K562 (cell line): ENCODE data around the gene BID. TPM values are rescaled to one million over a fixed set of nuclear protein-coding genes. Genes with fewer than 3 reads are reported as not detected.

Source experiments
- ATAC-seq: fragments of 200-7000 bp; cut with Tn5 transposase; 3 replicates; pipeline ENCODE4 v1.9.1; 2020; ENCODE audit warnings: moderate library complexity
- BruUV-seq: library from RNA; stranded (reverse); fragments of 400-500 nt; replicated peaks from 2 replicates; lab custom pipeline; 2021; lab: Mats Ljungman, UMichigan
- CTCF ChIA-PET: fragments of 300-600 bp; formaldehyde crosslinking; extraction: SDS; loops from one replicate; lab custom pipeline; 2021; ENCODE audit warnings: low intra/inter-chr PET ratio; lab: Yijun Ruan, JAX
- POLR2A ChIA-PET: fragments of 300-600, 350-650 bp; sonication (Branson Sonifier 250); formaldehyde crosslinking; extraction: SDS; loops from one replicate; lab custom pipeline; 2021; ENCODE audit warnings: antibody characterized with exemption, inconsistent platforms; lab: Yijun Ruan, JAX
- DNase-seq, 4 experiments: peaks; one replicate each; pipeline versions ENCODE4 v3.0.0 to v3.0.0-alpha.2; 2011 to 2018; ENCODE audit warnings: low spot score in 3 of 4, mixed read lengths in 3 of 4; ENCODE audit errors: extremely low read depth in 1 of 4
- FAIRE-seq: peaks from 2 replicates; lab custom pipeline; 2011; peaks lifted over from hg19 to GRCh38; lab: Jason Lieb, UNC
- H2AFZ ChIP-seq: 2 replicates; pipeline ENCODE4 v1.6.0; 2011; ENCODE audit warnings: low read depth, low read length, control low read depth, inconsistent platforms
- H3K27ac ChIP-seq: fragments of 200-600 bp; 3 replicates; pipeline ENCODE4 v1.8.0; 2011; ENCODE audit warnings: low read depth, mild to moderate bottlenecking, control low read depth, inconsistent platforms, low read length, moderate library complexity, mixed read lengths; ENCODE audit errors: extremely low read depth
- H3K27me3 ChIP-seq, 2 experiments: fragments of 300-600 bp in 1 of 2; 2 replicates in 1 of 2; 3 replicates in 1 of 2; pipeline versions ENCODE4 v1.6.0 to v1.8.0; 2011; ENCODE audit warnings: inconsistent platforms in 2 of 2, low read length in 2 of 2, mild to moderate bottlenecking in 1 of 2, mixed read lengths in 1 of 2, moderate library complexity in 1 of 2; ENCODE audit not compliant: control insufficient read depth in 2 of 2, insufficient read depth in 2 of 2
- H3K36me3 ChIP-seq: fragments of 300-600 bp; 3 replicates; pipeline ENCODE4 v1.8.0; 2011; ENCODE audit warnings: mild to moderate bottlenecking, low read length, inconsistent platforms; ENCODE audit not compliant: control insufficient read depth, insufficient read depth
- H3K4me1 ChIP-seq, 2 experiments: fragments of 200-600 bp in 1 of 2; replicated peaks in 1 of 2; 2 replicates in 1 of 2; 3 replicates in 1 of 2; pipeline versions ENCODE4 v1.5.1 to v1.8.0; 2011; ENCODE audit warnings: inconsistent platforms in 2 of 2, low read length in 2 of 2, mild to moderate bottlenecking in 1 of 2, mixed read lengths in 1 of 2, moderate library complexity in 1 of 2; ENCODE audit not compliant: control insufficient read depth in 2 of 2, insufficient read depth in 2 of 2
- H3K4me2 ChIP-seq: 2 replicates; pipeline ENCODE4 v1.6.1; 2011; ENCODE audit warnings: low read length, control low read depth, inconsistent platforms, mixed read lengths; ENCODE audit not compliant: insufficient read depth
- H3K4me3 ChIP-seq: fragments of 200-600 bp; sonication (generic), shearing (Covaris generic); 2 replicates; pipeline ENCODE4 v1.5.1; 2016; ENCODE audit warnings: control low read depth, inconsistent platforms
- H3K79me2 ChIP-seq: fragments of 200-600 bp; 3 replicates; pipeline ENCODE4 v1.8.0; 2011; ENCODE audit warnings: low read length, inconsistent platforms; ENCODE audit not compliant: control insufficient read depth, insufficient read depth
- H3K9ac ChIP-seq, 2 experiments: 2 replicates each; pipeline versions ENCODE4 v1.6.0 to v1.6.1; 2011; ENCODE audit warnings: low read depth in 2 of 2, low read length in 2 of 2, control low read depth in 1 of 2, inconsistent platforms in 1 of 2, mild to moderate bottlenecking in 1 of 2, mixed read lengths in 1 of 2; ENCODE audit not compliant: insufficient read depth in 1 of 2
- H3K9me1 ChIP-seq: one replicate; pipeline ENCODE4 v1.6.0; 2011; ENCODE audit warnings: inconsistent platforms, mild to moderate bottlenecking, low read length, moderate library complexity; ENCODE audit not compliant: control insufficient read depth, insufficient read depth
- H3K9me3 ChIP-seq: replicated peaks from 2 replicates; pipeline ENCODE4 v1.5.1; 2011; ENCODE audit warnings: low read depth, low read length, inconsistent platforms; ENCODE audit not compliant: control insufficient read depth, insufficient read depth
- H4K20me1 ChIP-seq: replicated peaks from 2 replicates; pipeline ENCODE4 v1.6.1; 2011; ENCODE audit warnings: low read length, inconsistent platforms, mixed read lengths; ENCODE audit not compliant: control insufficient read depth, insufficient read depth
- ATF7 ChIP-seq: fragments of 450-650 bp; IDR thresholded peaks from 2 replicates; pipeline ENCODE4 v1.7.1; 2014; ENCODE audit warnings: mild to moderate bottlenecking, moderate library complexity
- COPS2 ChIP-seq: fragments of 450-650 bp; conservative IDR thresholded peaks from 2 replicates; pipeline ENCODE4 v1.6.1; 2016; ENCODE audit warnings: mild to moderate bottlenecking, moderate library complexity
- IRF2 ChIP-seq: sonication (generic); formaldehyde crosslinking; IDR thresholded peaks from 2 replicates; pipeline ENCODE4 v1.8.1; 2022; ENCODE audit warnings: mild to moderate bottlenecking, missing genetic modification reagents
- MCM7 ChIP-seq, 2 experiments: fragments of 450-650 bp; IDR thresholded peaks; 2 replicates each; pipeline ENCODE4 v1.6.1; 2016 to 2018
- NR2C1 ChIP-seq, 2 experiments: fragments of 450-650 bp; IDR thresholded peaks; 2 replicates each; pipeline ENCODE4 v1.6.1; 2017; ENCODE audit warnings: mild to moderate bottlenecking in 2 of 2, antibody characterized with exemption in 1 of 2, inconsistent platforms in 1 of 2, missing compliant biosample characterization in 1 of 2, missing genetic modification characterization in 1 of 2
- PHTF2 ChIP-seq: fragments of 250-450 bp; sonication (Bioruptor Pico); IDR thresholded peaks from 2 replicates; pipeline ENCODE4 v1.5.0; 2021; ENCODE audit warnings: mild to moderate bottlenecking
- RB1 ChIP-seq: fragments of 450-650 bp; IDR thresholded peaks from 2 replicates; pipeline ENCODE4 v1.6.1; 2017; ENCODE audit warnings: low read depth, mild to moderate bottlenecking
- SRSF3 ChIP-seq: fragments of 200-400 bp; formaldehyde crosslinking; IDR thresholded peaks from 2 replicates; pipeline ENCODE4 v1.6.1; 2016; ENCODE audit warnings: mild to moderate bottlenecking, low read length, moderate library complexity; ENCODE audit not compliant: insufficient read depth
- TOE1 ChIP-seq, 2 experiments: fragments of 450-650 bp in 1 of 2; sonication (generic) in 1 of 2; formaldehyde crosslinking in 1 of 2; IDR thresholded peaks; 2 replicates each; pipeline versions ENCODE4 v1.7.1 to v1.8.0; 2016 to 2022; ENCODE audit warnings: borderline replicate concordance in 2 of 2, mild to moderate bottlenecking in 2 of 2, antibody characterized with exemption in 1 of 2, inconsistent platforms in 1 of 2, low read depth in 1 of 2, missing genetic modification reagents in 1 of 2, moderate library complexity in 1 of 2
- WGBS: fragments of 100-300 bp; shearing (Covaris generic); methylation state at CpG from one replicate; pipeline ENCODE4 v1.1.6; 2016; ENCODE audit warnings: low coverage, mixed read lengths; ENCODE audit not compliant: insufficient coverage; ENCODE audit errors: missing lambda C conversion rate; 5-methylcytosine and 5-hydroxymethylcytosine counted together
- in situ Hi-C: fragments of 300-500 bp; cut with MboI; formaldehyde crosslinking; loops from 4 replicates; pipeline ENCODE4 v1.15.0; 2018; ENCODE audit warnings: inconsistent platforms, mixed read lengths
- intact Hi-C: fragments of 100-400 bp; cut with micrococcal nuclease; formaldehyde crosslinking; loops from 2 replicates; pipeline ENCODE4 v1.14.2; 2022
- polyA plus RNA-seq, 8 experiments: library from polyadenylated mRNA; depleted of rRNA in 4 of 8; stranded (reverse) in 5 of 8; unstranded in 3 of 8; fragments of >200 nt; fragmentation: Nextera tagmentation in 2 of 8; fragmentation: Illumina TruSeq in 1 of 8; extraction: Ambion mirVana in 2 of 8; extraction: Trizol in 1 of 8; gene quantifications; 2 replicates each; pipeline versions ENCODE4 v1.2.1 to v1.2.3, GENCODE V29; 2011 to 2014; ENCODE audit warnings: inconsistent platforms in 1 of 8, missing spikeins in 1 of 8
- total RNA-seq, 7 experiments: library from RNA; depleted of rRNA in 6 of 7; stranded (reverse); fragments of >200 nt in 6 of 7; fragmentation: Illumina TruSeq in 2 of 7; extraction: Trizol in 2 of 7; gene quantifications; 2 replicates each; pipeline versions ENCODE4 v1.2.1 to v1.2.3, GENCODE V29; 2011 to 2021; ENCODE audit warnings: low replicate concordance in 1 of 7

Gene BID
- total and polyA plus RNA-seq, 9 of the 15 experiments (the other 6 are each of a cell fraction or from before 2014, with no cell fraction given): 5.2 to 209 (median 63.7) TPM

DNA sequence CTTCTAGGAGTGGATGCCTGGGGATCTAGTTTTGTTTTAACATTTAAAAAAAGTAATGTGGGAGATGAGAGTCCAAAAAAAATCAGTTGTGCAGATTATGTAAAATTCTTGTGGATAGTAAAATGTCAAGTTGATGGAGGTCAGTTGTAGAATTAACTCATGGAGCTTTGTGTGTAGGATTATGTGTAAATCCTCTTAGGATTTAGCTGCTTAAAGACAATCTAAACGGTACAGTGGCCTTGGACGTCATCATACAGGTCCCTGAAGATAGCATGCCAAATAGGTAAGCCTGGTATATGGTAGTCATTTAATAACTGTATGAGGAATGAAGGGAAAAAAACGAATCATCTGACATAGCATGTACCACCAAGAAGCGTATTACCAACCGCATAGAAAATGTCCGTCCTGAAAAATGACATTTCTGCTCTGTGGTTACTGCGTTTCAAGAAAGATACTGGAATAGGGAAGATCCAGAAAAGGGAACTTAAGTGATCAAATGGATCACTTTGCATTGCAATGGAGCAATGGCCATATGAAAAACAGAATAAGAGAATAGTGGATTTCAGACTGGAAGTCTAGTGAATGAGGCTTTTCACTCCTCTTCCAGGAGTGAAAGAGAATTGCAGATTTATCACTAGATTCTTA, 74.5 kb downstream of the BID start:
- ATAC-seq (no peak), FAIRE-seq (no peak), DNase-seq (no peak)
- TF ChIP-seq MCM7 (IDR thresholded peaks at IDR 0.05) (no peak), NR2C1 (IDR thresholded peaks at IDR 0.05) (no peak), NR2C1 (tag; IDR thresholded peaks at IDR 0.05) (no peak), PHTF2 (CRISPR knock-in tag) (no peak), ATF7 (no peak), RB1 (no peak), COPS2 (no peak), TOE1 (IDR thresholded peaks at IDR 0.05; ENCODE audit: borderline replicate concordance) (no peak), TOE1 (CRISPR knock-in tag; IDR thresholded peaks at IDR 0.05; ENCODE audit: borderline replicate concordance, low read depth) (no peak), IRF2 (no peak), SRSF3 (no peak)
- no peak overlapping the region for H3K4me3 ChIP-seq
- no peak overlapping the region for H3K4me2 ChIP-seq
- in situ Hi-C loops (no loop called here), intact Hi-C loops (no loop called here)
- 77% methylated on average over 7 of the region's 7 CpGs for WGBS
- no peaks in the 10 kb centered on the region for H3K9me3 ChIP-seq
- H3K9ac ChIP-seq: no peak overlapping the region
- H2AFZ ChIP-seq: no peak overlapping the region
- H3K79me2 ChIP-seq: no peaks in the 10 kb centered on the region
- peaks cover 48% of the 10 kb centered on the region; the same call in 2 of the 3 replicates for H3K36me3 ChIP-seq
- no peaks in the 10 kb centered on the region for H4K20me1 ChIP-seq
- no peak overlapping the region for H3K27ac ChIP-seq
- H3K27me3 ChIP-seq: no peaks in the 10 kb centered on the region
- no TSS peak for BruUV-seq
- no peaks in the 10 kb centered on the region for H3K4me1 ChIP-seq
- ChIA-PET CTCF (no interaction called here), POLR2A (no interaction called here)
- no peaks in the 10 kb centered on the region for H3K9me1 ChIP-seq
